Astrocyte (in vitro differentiated cells and primary cell): ENCODE results near the gene EEF2. TPM values are rescaled to one million over a fixed set of nuclear protein-coding genes. Genes with fewer than 3 reads are reported as not detected.

Experiments
- DNase-seq: peaks from one replicate; pipeline ENCODE4 v3.0.0-alpha.2; 2010; ENCODE audit warnings: low read depth
- FAIRE-seq: peaks from 2 replicates; lab custom pipeline; 2011; peaks lifted over from hg19 to GRCh38; lab: Jason Lieb, UNC
- H2AFZ ChIP-seq: 2 replicates; pipeline ENCODE4 v1.6.0; 2012; ENCODE audit warnings: low read depth, low read length, inconsistent platforms
- H3K27ac ChIP-seq: 2 replicates; pipeline ENCODE4 v1.5.1; 2011; ENCODE audit warnings: low read depth, low read length, inconsistent platforms
- H3K27me3 ChIP-seq: 2 replicates; pipeline ENCODE4 v1.6.0; 2011; ENCODE audit warnings: low read length, inconsistent platforms; ENCODE audit not compliant: insufficient read depth
- H3K36me3 ChIP-seq: 2 replicates; pipeline ENCODE4 v1.5.1; 2011; ENCODE audit warnings: low read length, inconsistent platforms; ENCODE audit not compliant: insufficient read depth
- H3K4me1 ChIP-seq: 2 replicates; pipeline ENCODE4 v1.5.1; 2011; ENCODE audit warnings: low read length, inconsistent platforms; ENCODE audit not compliant: insufficient read depth
- H3K4me2 ChIP-seq: 2 replicates; pipeline ENCODE4 v1.6.0; 2012; ENCODE audit warnings: low read length, inconsistent platforms
- H3K4me3 ChIP-seq: 2 replicates; pipeline ENCODE4 v1.5.1; 2011; ENCODE audit warnings: low read depth, mild to moderate bottlenecking, low read length, inconsistent platforms; ENCODE audit not compliant: insufficient read depth
- H3K79me2 ChIP-seq: 2 replicates; pipeline ENCODE4 v1.6.0; 2012; ENCODE audit warnings: mild to moderate bottlenecking, low read length, inconsistent platforms; ENCODE audit not compliant: insufficient read depth
- H3K9ac ChIP-seq: 2 replicates; pipeline ENCODE4 v1.6.0; 2012; ENCODE audit warnings: mild to moderate bottlenecking, low read length, inconsistent platforms
- H3K9me3 ChIP-seq: 2 replicates; pipeline ENCODE4 v1.5.1; 2012; ENCODE audit warnings: low read depth, mild to moderate bottlenecking, low read length, inconsistent platforms; ENCODE audit not compliant: insufficient read depth
- H4K20me1 ChIP-seq: 2 replicates; pipeline ENCODE4 v1.6.0; 2012; ENCODE audit warnings: low read length, inconsistent platforms; ENCODE audit not compliant: insufficient read depth
- H3K27ac Mint-ChIP-seq: one replicate; pipeline ENCODE4 v1.8.0; 2021; ENCODE audit warnings: mild to moderate bottlenecking, mixed read lengths; ENCODE audit not compliant: unreplicated experiment
- H3K27me3 Mint-ChIP-seq: one replicate; pipeline ENCODE4 v1.8.0; 2021; ENCODE audit warnings: low read depth, mixed read lengths; ENCODE audit not compliant: unreplicated experiment
- H3K36me3 Mint-ChIP-seq: one replicate; pipeline ENCODE4 v1.8.0; 2021; ENCODE audit warnings: low read depth, mixed read lengths; ENCODE audit not compliant: unreplicated experiment
- H3K4me1 Mint-ChIP-seq: one replicate; pipeline ENCODE4 v1.8.0; 2021; ENCODE audit warnings: low read depth, mixed read lengths; ENCODE audit not compliant: unreplicated experiment
- H3K4me3 Mint-ChIP-seq: one replicate; pipeline ENCODE4 v1.8.0; 2021; ENCODE audit warnings: mild to moderate bottlenecking, moderate library complexity, mixed read lengths; ENCODE audit not compliant: unreplicated experiment
- H3K9me3 Mint-ChIP-seq: one replicate; pipeline ENCODE4 v1.8.0; 2021; ENCODE audit warnings: mild to moderate bottlenecking, mixed read lengths; ENCODE audit not compliant: unreplicated experiment
- EZH2 ChIP-seq: IDR thresholded peaks from 2 replicates; pipeline ENCODE4 v1.6.1; 2012; ENCODE audit warnings: mild to moderate bottlenecking, low read length, inconsistent platforms; ENCODE audit not compliant: insufficient read depth
- microRNA-seq: library from miRNA; unstranded; fragments of <30 nt; microRNA quantifications from one replicate; pipeline ENCODE4 v1.2.0, GENCODE V29; 2020
- total RNA-seq: library from RNA; stranded (reverse); gene quantifications from 2 replicates; pipeline ENCODE4 v1.2.1, GENCODE V29; 2021
- TF ChIP-seq, protein P1 (sequence below): IDR thresholded peaks from 2 replicates; pipeline ENCODE4 v1.5.1; 2011; ENCODE audit warnings: low read depth, mild to moderate bottlenecking, inconsistent platforms, low read length, moderate library complexity; ENCODE audit not compliant: insufficient read depth

Gene EEF2
- total RNA-seq, 1 donor from 2014 or later = 2,739 TPM

DNA sequence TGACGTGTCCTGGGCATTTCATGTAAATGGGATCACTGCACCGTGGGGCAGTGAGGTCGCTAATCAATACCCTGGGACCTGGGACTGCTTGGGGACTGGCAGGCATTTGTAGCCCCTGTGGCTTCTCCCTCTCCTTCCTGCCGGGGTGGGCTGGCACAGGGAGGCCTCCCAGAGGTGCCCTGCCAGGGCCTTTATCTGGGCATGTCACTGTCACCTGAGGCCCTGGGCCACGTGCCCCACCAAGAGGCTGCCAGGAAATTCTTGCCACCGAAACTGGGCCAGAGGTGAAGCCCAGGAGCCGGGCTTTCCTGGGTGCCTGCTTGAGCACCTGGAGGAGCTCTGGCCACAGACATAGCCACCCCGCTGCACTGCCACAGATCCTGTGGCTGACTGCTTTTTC, 54.2 kb downstream of the EEF2 start:
- no peak overlapping the region for H3K4me2 ChIP-seq
- Mint-ChIP-seq H3K9me3 (no peaks in the 10 kb centered on the region), H3K27ac (no peak overlapping the region), H3K4me1 (no peaks in the 10 kb centered on the region), H3K4me3 (no peak overlapping the region), H3K36me3 (no peaks in the 10 kb centered on the region), H3K27me3 (peaks cover 18% of the 10 kb centered on the region)
- no peak for FAIRE-seq
- no peak overlapping the region for H3K27ac ChIP-seq
- no peaks in the 10 kb centered on the region for H3K9me3 ChIP-seq
- no peaks in the 10 kb centered on the region for H3K36me3 ChIP-seq
- no peak overlapping the region for H3K4me3 ChIP-seq
- TF ChIP-seq EZH2 = no peak
- TF ChIP-seq, protein P1, sequence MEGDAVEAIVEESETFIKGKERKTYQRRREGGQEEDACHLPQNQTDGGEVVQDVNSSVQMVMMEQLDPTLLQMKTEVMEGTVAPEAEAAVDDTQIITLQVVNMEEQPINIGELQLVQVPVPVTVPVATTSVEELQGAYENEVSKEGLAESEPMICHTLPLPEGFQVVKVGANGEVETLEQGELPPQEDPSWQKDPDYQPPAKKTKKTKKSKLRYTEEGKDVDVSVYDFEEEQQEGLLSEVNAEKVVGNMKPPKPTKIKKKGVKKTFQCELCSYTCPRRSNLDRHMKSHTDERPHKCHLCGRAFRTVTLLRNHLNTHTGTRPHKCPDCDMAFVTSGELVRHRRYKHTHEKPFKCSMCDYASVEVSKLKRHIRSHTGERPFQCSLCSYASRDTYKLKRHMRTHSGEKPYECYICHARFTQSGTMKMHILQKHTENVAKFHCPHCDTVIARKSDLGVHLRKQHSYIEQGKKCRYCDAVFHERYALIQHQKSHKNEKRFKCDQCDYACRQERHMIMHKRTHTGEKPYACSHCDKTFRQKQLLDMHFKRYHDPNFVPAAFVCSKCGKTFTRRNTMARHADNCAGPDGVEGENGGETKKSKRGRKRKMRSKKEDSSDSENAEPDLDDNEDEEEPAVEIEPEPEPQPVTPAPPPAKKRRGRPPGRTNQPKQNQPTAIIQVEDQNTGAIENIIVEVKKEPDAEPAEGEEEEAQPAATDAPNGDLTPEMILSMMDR = no peak
- peaks cover 21% of the 10 kb centered on the region for H3K27me3 ChIP-seq
- H3K4me1 ChIP-seq = no peaks in the 10 kb centered on the region
- H4K20me1 ChIP-seq = no peaks in the 10 kb centered on the region
- DNase-seq = no peak
- H2AFZ ChIP-seq = no peak overlapping the region
- H3K79me2 ChIP-seq = no peaks in the 10 kb centered on the region
- no peak overlapping the region for H3K9ac ChIP-seq

Small RNA genes within 50 kb of the gene (microRNA-seq; reads per million reads assigned to microRNA genes)
- gene MIR637 = not detected

Other genes starting within 250 kb of the EEF2 start
- 16.4 and 16.5 TPM in 2 replicates for gene APBA3, start 223.8 kb downstream of the EEF2 start, total RNA-seq
- 41.6 and 43.5 TPM in 2 replicates for gene MRPL54, start 222.8 kb downstream of the EEF2 start, total RNA-seq
- gene RAX2, start 213.2 kb downstream of the EEF2 start, total RNA-seq = not detected in 2 replicates
- 0.22 TPM in 1 of 2 replicates, not detected in the other for gene MATK, start 199.1 kb downstream of the EEF2 start, total RNA-seq
- gene ZFR2, start 116.4 kb downstream of the EEF2 start, total RNA-seq = 2.0 and 2.1 TPM in 2 replicates
- 4.5 and 6.5 TPM in 2 replicates for gene ATCAY, start 104.8 kb downstream of the EEF2 start, total RNA-seq
- 0.73 TPM in 1 of 2 replicates, not detected in the other for gene NMRK2, start 52.4 kb downstream of the EEF2 start, total RNA-seq
- gene DAPK3, start 14.4 kb downstream of the EEF2 start, total RNA-seq = 242 and 264 TPM in 2 replicates
- 26.0 and 26.4 TPM in 2 replicates for gene PIAS4, start 22.3 kb upstream of the EEF2 start, total RNA-seq
- 24.3 and 26.9 TPM in 2 replicates for gene ZBTB7A, start 81.4 kb upstream of the EEF2 start, total RNA-seq
- gene MAP2K2, start 138.7 kb upstream of the EEF2 start, total RNA-seq = 184 and 190 TPM in 2 replicates
- gene CREB3L3, start 168.2 kb upstream of the EEF2 start, total RNA-seq = not detected in 2 replicates
- 26.0 and 29.2 TPM in 2 replicates for gene SIRT6, start 197.1 kb upstream of the EEF2 start, total RNA-seq
- 0.73 and 1.4 TPM in 2 replicates for gene ANKRD24, start 197.2 kb upstream of the EEF2 start, total RNA-seq
- gene EBI3, start 244.1 kb upstream of the EEF2 start, total RNA-seq = 5.4 and 5.5 TPM in 2 replicates